ENCODE measurements around the gene PRSS35. TPM values are rescaled to one million over a fixed set of nuclear protein-coding genes. Genes with fewer than 3 reads are reported as not detected.

PRSS35 gene
- total RNA-seq, 1 experiment from 2014 or later, result 1.7 TPM

DNA sequence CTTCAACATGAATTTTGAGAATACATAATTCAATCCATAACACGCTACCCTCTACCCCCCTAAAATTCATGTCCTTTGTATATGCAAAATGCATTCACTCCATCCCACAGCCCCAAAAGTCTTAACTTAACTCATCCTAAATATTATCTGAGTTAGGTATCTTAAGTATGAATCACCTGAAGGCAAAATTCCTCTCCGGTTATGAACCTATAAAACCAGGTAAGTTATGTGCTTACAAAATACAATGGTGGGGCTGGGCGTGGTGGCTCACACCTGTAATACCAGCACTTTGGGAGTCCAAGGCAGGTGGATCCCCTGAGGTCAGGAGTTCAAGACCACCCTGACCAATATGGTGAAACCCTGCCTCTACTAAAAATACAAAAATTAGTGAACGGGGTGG, 23.5 kb upstream of the PRSS35 start:
- Histone ChIP-seq H2BK120ac (ENCODE audit: low read depth, low read length, poor library complexity, severe bottlenecking) (no peak overlapping the region), H4K5ac (ENCODE audit: insufficient read length, low read depth, low read length) (no peak overlapping the region), H3K27me3 (ENCODE audit: insufficient read depth, low read length) (no peaks in the 10 kb centered on the region), H2BK15ac (ENCODE audit: low read depth, low read length) (no peak overlapping the region), H2AFZ (ENCODE audit: low read length) (no peak overlapping the region), H4K8ac (replicated peaks; ENCODE audit: insufficient read length, low read depth, low read length) (no peak overlapping the region), H3K23ac (ENCODE audit: insufficient read length, low read depth, low read length) (no peak overlapping the region), H3K18ac (ENCODE audit: insufficient read length, low read depth, low read length) (no peak overlapping the region), H3K4me2 (ENCODE audit: insufficient read depth, insufficient read length, low read length) (no peak overlapping the region), H3K9ac (ENCODE audit: extremely low read depth, insufficient read length, low read length) (no peak overlapping the region), H3K4me1 (ENCODE audit: insufficient read depth, low read length) (no peaks in the 10 kb centered on the region), H3K23me2 (ENCODE audit: insufficient read length, low read depth, low read length, poor library complexity, severe bottlenecking) (no peaks in the 10 kb centered on the region), H3K4ac (ENCODE audit: low read depth, low read length) (no peak overlapping the region), H2BK5ac (ENCODE audit: insufficient read length, low read length) (no peak overlapping the region), H4K20me1 (ENCODE audit: control insufficient read depth, insufficient read depth, insufficient read length) (no peaks in the 10 kb centered on the region), H4K91ac (ENCODE audit: insufficient read length, low read depth, low read length) (no peak overlapping the region), H2AK5ac (ENCODE audit: insufficient read length, low read length) (no peak overlapping the region), H3K79me2 (ENCODE audit: insufficient read depth, low read length) (no peaks in the 10 kb centered on the region), H3K9me3 (ENCODE audit: control insufficient read depth, low read depth, low read length) (no peaks in the 10 kb centered on the region), H3K27ac (ENCODE audit: insufficient read length, low read depth, low read length) (no peak overlapping the region), H3T11ph (ENCODE audit: low read length) (no peak overlapping the region), H3K79me1 (ENCODE audit: insufficient read depth, low read depth, low read length, poor library complexity, severe bottlenecking) (no peaks in the 10 kb centered on the region), H2BK12ac (ENCODE audit: insufficient read length, low read depth, low read length) (no peak overlapping the region), H2BK20ac (ENCODE audit: low read depth, low read length, poor library complexity, severe bottlenecking) (no peak overlapping the region), H3K56ac (ENCODE audit: insufficient read length, low read depth, low read length) (no peak overlapping the region), H3K14ac (ENCODE audit: insufficient read depth, low read length) (no peak overlapping the region)
- Mint-ChIP-seq H3K4me1 (peaks cover 0 to 9% of the 10 kb centered on the region in 2 experiments; a peak in 3 of 4 replicates), H3K9me3 (no peaks in the 10 kb centered on the region; a peak in 1 of 5 replicates), H3K36me3 (ENCODE audit: insufficient read depth in 1 of 3, low read depth in 3 of 3) (no peaks in the 10 kb centered on the region), H3K4me3 (no peak overlapping the region), H3K27ac (no peak overlapping the region), H3K27me3 (ENCODE audit: low read depth) (no peaks in the 10 kb centered on the region)
- TF ChIP-seq, protein P1, sequence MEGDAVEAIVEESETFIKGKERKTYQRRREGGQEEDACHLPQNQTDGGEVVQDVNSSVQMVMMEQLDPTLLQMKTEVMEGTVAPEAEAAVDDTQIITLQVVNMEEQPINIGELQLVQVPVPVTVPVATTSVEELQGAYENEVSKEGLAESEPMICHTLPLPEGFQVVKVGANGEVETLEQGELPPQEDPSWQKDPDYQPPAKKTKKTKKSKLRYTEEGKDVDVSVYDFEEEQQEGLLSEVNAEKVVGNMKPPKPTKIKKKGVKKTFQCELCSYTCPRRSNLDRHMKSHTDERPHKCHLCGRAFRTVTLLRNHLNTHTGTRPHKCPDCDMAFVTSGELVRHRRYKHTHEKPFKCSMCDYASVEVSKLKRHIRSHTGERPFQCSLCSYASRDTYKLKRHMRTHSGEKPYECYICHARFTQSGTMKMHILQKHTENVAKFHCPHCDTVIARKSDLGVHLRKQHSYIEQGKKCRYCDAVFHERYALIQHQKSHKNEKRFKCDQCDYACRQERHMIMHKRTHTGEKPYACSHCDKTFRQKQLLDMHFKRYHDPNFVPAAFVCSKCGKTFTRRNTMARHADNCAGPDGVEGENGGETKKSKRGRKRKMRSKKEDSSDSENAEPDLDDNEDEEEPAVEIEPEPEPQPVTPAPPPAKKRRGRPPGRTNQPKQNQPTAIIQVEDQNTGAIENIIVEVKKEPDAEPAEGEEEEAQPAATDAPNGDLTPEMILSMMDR (conservative IDR thresholded peaks at IDR 0.05), result no peak
- no CpG with 5 or more reads among the region's 4 CpGs for WGBS (ENCODE audit: extremely low coverage, insufficient read length, low lambda C conversion rate)
- DNase-seq, result no peak
